ENCODE measurements around the gene CDC37L1. TPM values are rescaled to one million over a fixed set of nuclear protein-coding genes. Genes with fewer than 3 reads are reported as not detected.

The CDC37L1 gene
- total and polyA plus RNA-seq, 9 of the 15 experiments (the other 6 are each of a cell fraction or from before 2014, with no cell fraction given): 1.5 to 7.9 (median 6.0) TPM

- peak; percentile 90 for TF ChIP-seq PRDM10 (IDR thresholded peaks at IDR 0.05; ENCODE audit: partially characterized antibody)
- no peak for TF ChIP-seq ZNF263 (CRISPR knock-in tag; IDR thresholded peaks at IDR 0.05; ENCODE audit: borderline replicate concordance)
- TF ChIP-seq ZNF444 (CRISPR knock-in tag; IDR thresholded peaks at IDR 0.05): no peak
- TF ChIP-seq MLLT1 (IDR thresholded peaks at IDR 0.05): no peak
- TF ChIP-seq TAF1 (IDR thresholded peaks at IDR 0.05; ENCODE audit: control insufficient read depth, extremely low read depth, insufficient read depth, low read length, severe bottlenecking): peak; percentile 41
- TF ChIP-seq FOXA3 (CRISPR knock-in tag; conservative IDR thresholded peaks at IDR 0.05 in 1 of 2, IDR thresholded peaks at IDR 0.05 in 1 of 2): no peak
- TF ChIP-seq SETDB1 (IDR thresholded peaks at IDR 0.05; ENCODE audit: low read length): no peak
- no peak for TF ChIP-seq ZBTB43 (CRISPR knock-in tag; IDR thresholded peaks at IDR 0.05)
- no peak for TF ChIP-seq CBX8 (IDR thresholded peaks at IDR 0.05; ENCODE audit: borderline replicate concordance, extremely low read depth, low read depth, low read length, poor library complexity, severe bottlenecking)
- TF ChIP-seq ARID3A (IDR thresholded peaks at IDR 0.05; ENCODE audit: borderline replicate concordance, low read depth, low read length): no peak
- peak; percentile 41 for TF ChIP-seq TFAP4 (CRISPR knock-in tag; IDR thresholded peaks at IDR 0.05; ENCODE audit: borderline replicate concordance)
- no peak for TF ChIP-seq HLTF (IDR thresholded peaks at IDR 0.05)
- no peak for TF ChIP-seq HDAC8 (tag; IDR thresholded peaks at IDR 0.05)
- TF ChIP-seq POLR2G (IDR thresholded peaks at IDR 0.05; ENCODE audit: low read depth, low read length): peak; percentile 83
- TF ChIP-seq KDM5B (IDR thresholded peaks at IDR 0.05; ENCODE audit: insufficient replicate concordance, low read depth, low read length): peak; percentile 57
These were observed 17.0 kb upstream of the CDC37L1 start, which contains the start of gene PLPP6 (continued) for GRCh38 chr9:4662108-4662988.
